Fibroblast of skin of abdomen (primary cell): ENCODE measurements around the gene ADGRA1.
"Not testable (repeated sequence)": the region's sequence is repeated elsewhere in the genome, so short reads cannot be mapped to it uniquely, and the experiment has no call there.

ENCODE experiments used
- DNase-seq: peaks from one replicate; pipeline ENCODE4 v3.0.0-alpha.2; 2013

ADGRA1 gene

GRCh38 chr10:133164816-133165555 is 77.3 kb downstream of the ADGRA1 start:
- no peak for DNase-seq

- DNase-seq: no peak
Observed at GRCh38 chr10:133165556-133166503, 78.1 kb downstream of the ADGRA1 start.

GRCh38 chr10:133166504-133166827 is 78.7 kb downstream of the ADGRA1 start:
- no peak for DNase-seq

DNA sequence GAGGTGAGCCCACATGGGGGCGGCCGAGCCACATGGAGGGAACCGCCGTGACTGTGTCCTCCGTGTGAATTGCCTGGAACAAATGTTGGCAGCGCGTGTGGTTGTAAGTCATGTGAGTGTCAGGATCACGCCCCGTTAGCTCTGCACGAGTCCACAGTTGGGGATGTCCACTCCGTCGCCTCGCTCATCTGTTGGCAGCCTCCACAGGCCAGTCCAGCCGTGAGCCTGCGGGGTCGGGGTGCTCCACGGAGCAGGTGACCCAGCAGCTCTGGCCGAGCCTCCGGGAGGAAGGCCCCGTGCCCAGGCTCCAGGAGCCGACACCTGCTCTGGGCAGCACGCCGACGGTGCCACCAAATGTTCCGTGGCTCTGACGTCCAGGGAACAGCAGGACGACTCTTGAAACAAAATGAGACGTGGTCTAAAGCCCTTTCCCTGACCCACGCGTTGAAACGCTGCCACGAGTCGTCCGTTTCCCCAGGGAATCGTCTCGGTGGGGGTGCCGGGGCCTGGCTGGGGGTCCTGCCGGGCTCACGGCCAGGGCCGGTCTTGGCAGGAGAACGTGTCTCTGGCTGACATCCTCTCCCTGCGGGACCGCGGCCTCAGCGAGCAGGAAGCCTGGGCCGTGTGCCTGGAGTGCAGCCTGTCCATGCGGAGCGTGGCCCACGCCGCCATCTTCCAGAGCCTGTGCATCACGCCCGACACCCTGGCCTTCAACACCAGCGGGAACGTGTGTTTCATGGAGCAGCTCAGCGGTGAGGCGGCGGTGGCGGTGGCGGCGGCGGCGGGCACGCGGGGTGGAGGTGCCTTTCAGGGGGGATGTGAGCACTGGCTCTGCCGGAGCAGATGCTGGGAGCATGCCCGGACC is 79.3 kb downstream of the ADGRA1 start:
- DNase-seq: no peak

DNA sequence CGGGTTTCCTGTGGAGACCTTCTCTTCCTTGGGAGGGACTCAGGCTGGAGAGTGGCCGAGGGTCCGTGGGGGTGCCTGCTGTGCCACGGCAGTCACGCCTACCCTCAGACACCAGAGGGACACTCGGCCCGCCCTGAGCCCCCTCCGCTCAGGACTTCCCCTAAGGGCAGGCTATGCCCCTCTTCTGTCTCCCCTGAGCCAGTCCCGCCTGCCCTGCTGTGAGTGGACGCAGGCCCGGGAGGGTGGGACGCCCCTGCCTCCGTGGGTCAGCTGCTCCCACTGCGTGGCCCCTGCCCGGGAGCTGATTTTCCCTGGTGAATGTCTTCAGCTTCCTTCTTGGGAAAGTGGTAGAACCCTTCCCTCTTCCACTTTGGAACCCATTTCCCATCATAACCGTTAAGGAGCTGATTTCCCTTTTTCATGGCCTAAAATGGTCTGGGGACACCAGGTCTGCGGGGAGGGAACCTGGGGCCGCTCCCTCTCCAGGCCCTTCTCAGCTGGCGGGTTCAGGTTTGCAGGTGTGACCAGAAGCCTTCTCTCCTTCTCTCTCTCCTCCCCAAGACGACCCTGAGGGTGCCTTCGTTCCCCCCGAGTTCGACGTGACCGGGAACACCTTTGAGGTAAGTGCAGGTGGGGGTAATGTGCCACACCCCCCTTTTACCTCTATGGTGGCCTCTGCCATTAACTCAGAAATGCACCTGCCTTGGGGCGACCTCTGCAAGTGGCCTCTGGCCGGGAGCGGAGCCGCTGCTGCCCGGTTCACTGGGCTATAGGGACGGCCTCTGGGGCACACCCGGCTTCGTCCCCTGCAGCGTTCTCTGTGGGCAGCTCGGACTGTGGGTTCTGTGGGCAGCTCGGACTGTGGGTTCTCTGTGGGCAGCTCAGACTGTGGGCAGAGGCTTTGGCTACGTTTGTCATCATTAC is 80.2 kb downstream of the ADGRA1 start:
- DNase-seq: no peak

DNA sequence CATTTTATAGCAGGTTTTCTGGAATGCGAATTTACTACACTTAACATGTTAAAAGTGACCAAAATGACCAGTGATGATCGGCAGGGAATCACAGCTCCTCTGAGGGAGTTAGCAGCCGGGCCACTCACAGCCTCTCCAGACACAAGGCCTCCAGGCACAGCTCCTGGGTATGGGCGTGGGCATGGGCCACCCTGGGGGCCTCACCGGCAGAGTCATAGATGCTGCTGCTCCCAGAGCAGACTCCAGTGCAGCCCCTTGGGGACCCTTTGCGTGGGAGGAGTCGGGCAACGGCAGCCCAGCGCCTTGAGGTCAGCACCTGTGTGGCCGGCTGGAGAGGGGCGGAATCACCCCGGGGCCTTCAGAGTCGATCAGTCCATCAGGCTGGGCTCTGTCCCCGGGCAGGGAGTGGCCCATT is 80.9 kb downstream of the ADGRA1 start:
- DNase-seq: no peak

DNA sequence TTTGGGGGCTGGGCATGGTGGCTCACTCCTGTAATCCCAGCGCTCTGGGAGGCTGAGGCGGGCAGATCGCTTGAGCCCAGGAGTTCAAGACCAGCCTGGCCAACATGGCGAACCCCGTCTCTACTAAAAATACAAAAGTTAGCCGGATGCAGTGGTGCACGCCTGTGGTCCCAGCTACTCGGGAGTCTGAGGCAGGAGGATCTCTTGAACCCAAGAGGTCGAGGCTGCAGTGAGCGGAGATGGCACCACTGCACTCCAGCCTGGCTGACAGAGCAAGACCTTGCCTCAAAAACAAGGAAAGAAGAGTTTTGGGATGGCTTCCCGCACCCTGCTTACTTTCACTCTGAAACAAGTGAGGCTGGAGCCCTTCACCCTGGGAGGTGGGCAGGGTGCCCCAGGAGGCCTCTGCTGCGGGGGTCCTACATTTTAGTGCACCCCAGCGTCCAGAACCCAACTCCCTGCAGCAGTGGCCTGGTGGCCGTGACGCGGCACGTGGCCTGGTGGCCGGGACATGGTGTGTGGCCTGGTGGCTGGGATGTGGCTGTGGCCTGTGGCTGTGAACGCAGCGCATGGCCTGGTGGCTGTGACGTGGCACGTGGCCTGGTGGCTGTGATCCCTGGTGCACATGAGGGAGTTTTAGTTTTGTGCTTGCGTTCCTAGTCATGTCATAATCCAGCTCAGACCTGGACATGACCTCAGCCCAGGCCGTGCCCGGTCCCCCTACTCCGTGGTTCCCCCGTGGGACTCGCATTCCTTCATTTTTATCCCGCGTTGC is 81.6 kb downstream of the ADGRA1 start:
- DNase-seq: no peak

DNA sequence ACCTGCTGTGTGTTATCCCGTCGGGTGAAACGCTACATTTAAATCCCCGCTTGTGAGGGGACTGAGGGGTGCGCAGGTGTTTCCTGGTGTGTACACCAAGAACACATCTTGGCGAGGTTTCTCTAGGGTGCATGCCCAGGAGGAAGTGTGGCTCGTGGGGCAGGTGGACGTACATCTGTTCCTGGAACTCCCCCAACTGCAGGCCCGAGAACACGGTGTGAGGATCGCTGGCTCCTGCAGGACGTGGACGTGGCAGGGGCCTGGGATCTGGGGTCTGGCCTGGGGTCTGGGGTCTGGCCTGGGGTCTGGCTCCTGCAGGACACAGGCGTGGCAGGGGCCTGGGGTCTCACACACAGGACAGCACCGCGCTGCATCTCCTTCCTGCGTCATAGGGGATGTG is 82.4 kb downstream of the ADGRA1 start:
- DNase-seq: no peak

DNA sequence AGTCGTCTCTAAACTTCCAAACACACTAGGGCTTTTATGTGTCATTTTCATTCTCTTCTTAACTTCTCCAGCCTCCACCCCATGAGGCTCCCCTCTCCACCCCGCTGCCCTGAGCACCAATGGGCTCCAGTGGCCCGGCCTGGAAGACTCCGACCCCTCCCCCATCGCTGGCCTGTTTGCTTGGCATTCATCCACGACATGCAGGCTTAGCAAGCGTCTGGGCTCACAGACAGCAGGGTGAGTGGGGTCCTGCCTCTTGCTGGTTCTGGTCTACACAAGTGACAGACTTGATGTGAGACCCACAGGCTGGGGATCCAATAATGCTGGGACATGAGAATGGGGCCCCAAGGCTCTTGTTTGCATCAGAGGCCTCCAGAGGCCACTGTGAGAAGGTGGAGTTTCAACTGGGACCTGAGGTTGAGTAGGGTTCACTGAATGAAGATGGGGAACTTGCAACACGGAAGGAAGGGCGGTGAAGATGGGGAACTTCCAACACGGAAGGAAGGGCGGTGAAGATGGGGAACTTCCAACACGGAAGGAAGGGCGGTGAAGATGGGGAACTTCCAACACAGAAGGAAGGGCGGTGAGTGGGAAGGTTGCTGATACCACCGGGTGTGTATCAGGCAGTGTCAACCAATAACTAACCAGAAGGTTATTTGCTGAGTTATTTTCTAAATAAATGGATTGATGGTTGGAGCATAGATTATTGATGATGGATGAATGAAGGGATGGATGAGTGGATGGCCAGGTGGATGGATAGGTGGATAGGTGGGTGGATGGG is 86.3 kb downstream of the ADGRA1 start:
- no peak for DNase-seq

DNA sequence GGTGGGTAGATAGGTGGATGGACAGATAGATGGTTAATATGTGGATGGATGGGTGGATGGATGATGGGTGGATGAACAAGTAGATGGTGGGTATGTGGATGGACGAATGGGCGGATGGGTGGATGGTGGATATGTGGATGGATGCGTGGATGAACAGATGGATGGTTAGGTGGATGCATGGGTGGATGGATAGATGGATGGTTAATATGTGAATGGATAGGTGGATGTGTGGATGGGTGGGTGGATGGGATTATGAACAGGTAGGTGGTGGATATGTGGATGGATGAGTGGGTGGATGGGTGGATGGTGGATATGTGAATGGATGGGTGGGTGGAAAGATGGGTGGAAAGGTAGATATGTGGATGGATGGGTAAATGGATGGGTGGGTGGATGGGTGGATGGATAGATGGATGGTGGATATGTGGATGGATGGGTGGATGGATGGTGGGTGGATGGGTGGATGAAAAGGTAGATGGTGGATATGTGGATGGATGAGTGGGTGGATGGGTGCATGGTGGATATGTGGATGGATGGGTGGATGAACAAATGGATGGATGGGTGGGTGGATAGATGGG is 87.1 kb downstream of the ADGRA1 start:
- DNase-seq: no peak

GRCh38 chr10:133175624-133176023 is 87.9 kb downstream of the ADGRA1 start:
- DNase-seq: not testable (repeated sequence)

- DNase-seq: no peak
Observed at GRCh38 chr10:133176546-133176945, 88.8 kb downstream of the ADGRA1 start.

GRCh38 chr10:133177380-133178157 is 89.8 kb downstream of the ADGRA1 start:
- no peak for DNase-seq

DNA sequence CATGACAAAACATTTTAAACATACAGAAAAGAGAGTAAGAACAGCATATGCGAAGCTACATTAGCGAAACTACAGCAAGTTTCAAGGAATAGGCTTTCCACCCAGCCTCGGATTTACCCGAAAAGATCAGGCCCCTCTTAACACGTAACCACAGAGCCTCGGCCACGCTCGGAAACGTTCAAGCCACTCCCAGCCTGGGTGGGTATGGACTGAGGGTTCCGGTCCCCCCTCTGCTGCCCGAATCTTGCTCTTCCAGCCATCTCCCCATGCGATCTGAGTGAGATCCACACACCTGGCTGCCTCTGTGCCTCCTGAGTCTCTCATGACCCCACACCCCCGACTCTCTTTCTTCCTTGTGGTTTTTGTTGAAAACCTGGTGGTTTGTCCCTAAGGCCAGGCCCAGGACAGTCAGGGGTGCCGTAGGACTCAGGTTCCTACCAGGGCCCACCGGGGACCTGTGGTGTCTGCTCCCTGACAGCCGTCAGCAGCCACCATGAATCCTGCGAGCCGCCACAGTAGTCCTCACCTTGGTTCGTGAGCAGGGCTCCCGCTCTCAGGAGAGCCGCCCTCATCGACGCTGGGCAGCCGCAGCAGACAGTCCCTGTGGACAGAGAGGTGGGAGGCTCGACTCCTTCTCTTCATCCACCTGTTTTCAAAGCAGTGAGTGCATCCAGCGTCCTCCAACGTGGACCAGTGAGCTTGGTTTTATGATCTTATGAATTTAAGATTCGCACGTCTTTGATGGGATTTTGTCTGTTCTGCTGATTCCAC is 90.8 kb downstream of the ADGRA1 start:
- DNase-seq: no peak

DNA sequence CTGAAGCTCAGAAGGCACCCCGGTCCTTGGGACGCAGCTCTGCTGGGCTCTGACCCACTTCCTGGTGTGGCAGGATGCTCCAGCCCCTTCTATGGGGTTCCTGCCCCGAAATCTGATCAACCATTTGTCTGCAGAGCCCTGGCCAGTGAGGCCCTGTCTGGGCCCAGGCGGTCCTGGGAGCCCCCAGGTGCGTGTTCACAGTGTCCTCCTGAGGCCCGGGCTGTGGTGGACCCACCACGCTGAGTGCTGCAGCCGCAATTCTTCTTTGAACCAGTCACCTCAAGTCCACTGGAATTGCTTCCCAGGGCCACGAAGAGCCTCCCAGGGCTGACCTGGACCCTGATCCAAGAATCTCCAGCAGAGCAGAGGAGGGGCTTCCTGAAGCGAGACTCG is 91.4 kb downstream of the ADGRA1 start:
- no peak for DNase-seq

DNA sequence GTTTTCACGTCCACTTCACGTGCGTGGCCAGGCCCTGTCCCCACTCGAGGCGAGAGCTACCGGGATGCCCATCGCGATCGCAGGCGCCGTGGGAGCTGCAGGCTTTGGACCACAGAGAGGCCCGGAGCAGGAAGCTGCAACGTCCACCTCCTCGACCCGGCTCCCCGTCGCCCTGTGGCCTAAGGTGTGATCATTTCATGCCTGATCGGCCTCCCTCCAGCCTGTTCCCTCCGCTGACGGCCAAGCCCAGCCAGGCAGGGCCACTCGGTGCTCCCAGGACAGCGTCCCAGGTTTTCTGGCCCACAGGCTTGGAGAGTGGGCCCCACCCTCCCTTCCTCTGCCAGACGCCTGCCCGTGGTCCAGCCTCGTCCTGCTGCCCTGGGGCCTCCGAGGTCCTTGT is 91.9 kb downstream of the ADGRA1 start:
- no peak for DNase-seq

GRCh38 chr10:133180192-133180964 is 92.7 kb downstream of the ADGRA1 start:
- DNase-seq: no peak
